SK-N-SH (cell line): ENCODE measurements around the gene B3GNT4. TPM values are rescaled to one million over a fixed set of nuclear protein-coding genes. Genes with fewer than 3 reads are reported as not detected.
A peak's percentile ranks its signal among the peaks of the same experiment; 100 is the strongest.

ENCODE experiments used
- CTCF ChIA-PET: fragments of 300-600, 350-600 bp; formaldehyde crosslinking; extraction: SDS; loops from one replicate; lab custom pipeline; 2021; lab: Yijun Ruan, JAX
- POLR2A ChIA-PET: fragments of 350-600 bp; sonication (Branson Sonifier 250); formaldehyde crosslinking; extraction: SDS; loops from one replicate; lab custom pipeline; 2020; ENCODE audit warnings: antibody characterized with exemption, inconsistent platforms; lab: Yijun Ruan, JAX
- DNase-seq: peaks from one replicate; pipeline ENCODE4 v3.0.0; 2012
- H2AFZ ChIP-seq: fragments of 200-600 bp; sonication (generic); 2 replicates; pipeline ENCODE4 v1.8.1; 2016; ENCODE audit warnings: antibody characterized with exemption, mild to moderate bottlenecking, low read depth
- H3F3A ChIP-seq: fragments of 200-600 bp; sonication (generic); replicated peaks from 2 replicates; pipeline ENCODE3; 2016; ENCODE audit warnings: antibody characterized with exemption, mild to moderate bottlenecking; ENCODE audit not compliant: insufficient read depth
- H3K27ac ChIP-seq, 2 experiments: fragments of 200-500 bp in 1 of 2; fragments of 200-600 bp in 1 of 2; sonication (Bioruptor generic) in 1 of 2; sonication (generic), shearing (Covaris generic) in 1 of 2; 2 replicates each; pipeline versions ENCODE4 v1.5.1 to v1.6.1; 2014 to 2016; ENCODE audit warnings: low read depth in 2 of 2, inconsistent platforms in 1 of 2, low read length in 1 of 2, mild to moderate bottlenecking in 1 of 2, mixed read lengths in 1 of 2
- H3K27me3 ChIP-seq: fragments of 200-600 bp; sonication (generic), shearing (Covaris generic); 2 replicates; pipeline ENCODE4 v1.6.1; 2016; ENCODE audit warnings: mixed run types; ENCODE audit not compliant: insufficient read depth
- H3K36me3 ChIP-seq, 2 experiments: fragments of 200-500 bp in 1 of 2; fragments of 200-600 bp in 1 of 2; sonication (Bioruptor generic) in 1 of 2; sonication (generic) in 1 of 2; replicated peaks in 1 of 2; 2 replicates each; pipeline versions ENCODE3 to v1.5.1; 2014 to 2016; ENCODE audit warnings: low read length in 1 of 2, mild to moderate bottlenecking in 1 of 2; ENCODE audit not compliant: insufficient read depth in 2 of 2, control insufficient read depth in 1 of 2
- H3K4me1 ChIP-seq, 2 experiments: fragments of 200-500 bp in 1 of 2; fragments of 200-600 bp in 1 of 2; sonication (Bioruptor generic) in 1 of 2; sonication (generic), shearing (Covaris generic) in 1 of 2; 2 replicates each; pipeline versions ENCODE4 v1.5.1 to v1.6.1; 2014 to 2016; ENCODE audit warnings: low read depth in 1 of 2, low read length in 1 of 2, mixed run types in 1 of 2; ENCODE audit not compliant: insufficient read depth in 2 of 2, control insufficient read depth in 1 of 2
- H3K4me2 ChIP-seq: fragments of 200-600 bp; sonication (generic), shearing (Covaris generic); 2 replicates; pipeline ENCODE4 v1.6.1; 2017; ENCODE audit warnings: mixed run types
- H3K4me3 ChIP-seq, 2 experiments: fragments of 200-500 bp in 1 of 2; fragments of 200-600 bp in 1 of 2; sonication (Bioruptor generic) in 1 of 2; sonication (generic), shearing (Covaris generic) in 1 of 2; 2 replicates each; pipeline versions ENCODE4 v1.5.1 to v1.8.1; 2014 to 2016; ENCODE audit warnings: low read depth in 2 of 2, inconsistent platforms in 1 of 2, low read length in 1 of 2, mild to moderate bottlenecking in 1 of 2, mixed read lengths in 1 of 2, moderate library complexity in 1 of 2
- H3K79me2 ChIP-seq: fragments of 200-600 bp; sonication (generic); 2 replicates; pipeline ENCODE4 v1.8.1; 2017; ENCODE audit warnings: mild to moderate bottlenecking; ENCODE audit not compliant: insufficient read depth
- H3K9ac ChIP-seq: fragments of 200-600 bp; sonication (generic); 2 replicates; pipeline ENCODE4 v1.6.1; 2017; ENCODE audit warnings: mixed run types
- H3K9me2 ChIP-seq: fragments of 200-600 bp; sonication (generic); 2 replicates; pipeline ENCODE4 v1.6.1; 2017; ENCODE audit warnings: mixed run types
- H3K9me3 ChIP-seq: fragments of 200-600 bp; sonication (generic); 2 replicates; pipeline ENCODE4 v1.6.1; 2017; ENCODE audit warnings: mixed run types, mild to moderate bottlenecking, moderate library complexity
- H4K20me1 ChIP-seq: fragments of 200-600 bp; sonication (generic); 2 replicates; pipeline ENCODE4 v1.6.1; 2017; ENCODE audit warnings: mild to moderate bottlenecking, mixed run types; ENCODE audit not compliant: insufficient read depth
- ELF1 ChIP-seq: IDR thresholded peaks from 2 replicates; pipeline ENCODE4 v1.4.0; 2012
- EP300 ChIP-seq, 2 experiments: IDR thresholded peaks; 2 replicates each; pipeline versions ENCODE4 v1.4.0 to v1.6.1; 2012; ENCODE audit warnings: borderline replicate concordance in 1 of 2, low read depth in 1 of 2, low read length in 1 of 2
- EZH2phosphoT487 ChIP-seq: fragments of 200-600 bp; sonication (generic); IDR thresholded peaks from 2 replicates; pipeline ENCODE4 v1.6.1; 2017; ENCODE audit warnings: low read depth, mixed run types, mild to moderate bottlenecking, antibody characterized with exemption, moderate library complexity, borderline replicate concordance
- FOSL2 ChIP-seq: IDR thresholded peaks from 2 replicates; pipeline ENCODE4 v1.4.0; 2012; ENCODE audit warnings: low read depth, mild to moderate bottlenecking, moderate library complexity, borderline replicate concordance
- FOXJ3 ChIP-seq: sonication (generic); formaldehyde crosslinking; IDR thresholded peaks from 2 replicates; pipeline ENCODE4 v1.5.1; 2020; ENCODE audit warnings: mild to moderate bottlenecking, missing genetic modification reagents
- GABPA ChIP-seq: IDR thresholded peaks from 2 replicates; pipeline ENCODE4 v1.4.0; 2012; ENCODE audit warnings: low read depth, mild to moderate bottlenecking
- GATA2 ChIP-seq: sonication (generic); formaldehyde crosslinking; IDR thresholded peaks from 2 replicates; pipeline ENCODE4 v1.5.0; 2020; ENCODE audit warnings: mild to moderate bottlenecking, missing genetic modification reagents
- MXI1 ChIP-seq: IDR thresholded peaks from 2 replicates; pipeline ENCODE4 v1.6.1; 2012; ENCODE audit warnings: mild to moderate bottlenecking, low read depth, low read length, improper control_type of control experiment
- PBX3 ChIP-seq: IDR thresholded peaks from 2 replicates; pipeline ENCODE4; 2012
- RAD21 ChIP-seq: IDR thresholded peaks from 2 replicates; pipeline ENCODE4 v1.6.1; 2012; ENCODE audit warnings: mild to moderate bottlenecking, low read length
- RCOR1 ChIP-seq: fragments of 150-350 bp; IDR thresholded peaks from 2 replicates; pipeline ENCODE4 v1.6.1; 2017; ENCODE audit warnings: antibody characterized with exemption, low read length
- SIN3A ChIP-seq: IDR thresholded peaks from 2 replicates; pipeline ENCODE4 v1.6.1; 2012; ENCODE audit warnings: low read depth, mild to moderate bottlenecking, low read length, moderate library complexity, borderline replicate concordance
- TAF1 ChIP-seq: IDR thresholded peaks from 2 replicates; pipeline ENCODE4 v1.6.1; 2012; ENCODE audit warnings: low read depth, mild to moderate bottlenecking, low read length, moderate library complexity, borderline replicate concordance
- TEAD4 ChIP-seq: IDR thresholded peaks from 2 replicates; pipeline ENCODE4 v1.4.0; 2012; ENCODE audit warnings: mild to moderate bottlenecking, borderline replicate concordance; ENCODE audit not compliant: insufficient read depth
- YY1 ChIP-seq: IDR thresholded peaks from 2 replicates; pipeline ENCODE4 v1.4.0; 2012; ENCODE audit warnings: low read depth, mild to moderate bottlenecking
- WGBS: methylation state at CpG from one replicate; pipeline ENCODE4 v1.1.6; 2017; ENCODE audit warnings: low lambda C conversion rate; 5-methylcytosine and 5-hydroxymethylcytosine counted together
- polyA plus RNA-seq, 3 experiments: library from polyadenylated mRNA; depleted of rRNA; stranded (reverse); fragments of >200 nt; gene quantifications; 2 replicates each; pipeline ENCODE4 v1.2.3, GENCODE V29; 2012
- TF ChIP-seq, protein P1 (sequence below): fragments of 150-350 bp; IDR thresholded peaks from 2 replicates; pipeline ENCODE4 v1.6.1; 2017; ENCODE audit warnings: antibody characterized with exemption, low read length, low read depth, borderline replicate concordance
- TF ChIP-seq, protein P2 (sequence below): IDR thresholded peaks from 2 replicates; pipeline ENCODE4 v1.4.0; 2012; ENCODE audit warnings: low read depth, borderline replicate concordance
- TF ChIP-seq, protein P3 (sequence below): IDR thresholded peaks from 2 replicates; pipeline ENCODE4 v1.4.0; 2012; ENCODE audit warnings: low read depth, borderline replicate concordance
- TF ChIP-seq, protein P4 (sequence below): fragments of 200-600 bp; sonication (generic); IDR thresholded peaks from 2 replicates; pipeline ENCODE4 v1.6.1; 2017; ENCODE audit warnings: antibody characterized with exemption, mild to moderate bottlenecking, moderate library complexity
- TF ChIP-seq, protein P5 (sequence below): IDR thresholded peaks from 2 replicates; pipeline ENCODE4 v1.4.0; 2012; ENCODE audit warnings: low read depth

B3GNT4 gene
- polyA plus RNA-seq, 1 of the 3 experiments (the other 2 are of a cell fraction): 0.81 TPM

DNA sequence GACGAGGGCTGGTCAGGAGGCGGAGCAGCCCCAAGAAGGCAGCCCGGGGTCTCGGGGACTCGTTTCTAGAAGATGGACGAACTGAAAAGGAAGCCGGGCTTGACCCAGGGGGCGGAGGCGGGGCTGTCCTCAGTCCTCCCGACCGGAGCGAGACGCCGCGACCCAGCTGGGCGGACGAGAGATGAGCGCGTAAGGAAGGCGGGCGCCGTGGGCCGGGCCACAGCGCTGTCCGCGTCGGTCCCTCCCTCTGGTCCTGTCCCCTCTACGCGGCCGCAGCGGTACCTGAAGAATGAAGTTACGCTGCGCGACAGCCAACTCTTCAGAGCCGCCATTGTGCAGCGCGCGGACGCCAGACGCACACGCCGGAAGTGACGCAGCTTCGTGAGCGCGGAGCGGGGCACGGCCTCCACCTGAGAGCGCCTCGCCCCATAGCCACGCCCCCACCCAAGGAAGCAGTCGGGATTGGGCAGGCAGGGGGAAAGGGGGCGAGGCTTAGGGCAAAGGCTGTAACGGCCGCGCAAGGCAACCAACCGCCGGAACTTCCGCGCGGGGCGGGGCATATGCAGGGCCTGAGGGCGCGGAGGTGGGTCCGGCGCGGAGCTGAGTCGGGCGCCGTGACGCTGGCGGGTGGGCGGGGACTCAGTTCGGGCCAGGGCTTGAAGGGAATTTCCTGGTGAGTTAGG, 22.3 kb downstream of the B3GNT4 start, which contains the start of gene DIABLO (continued):
- TF ChIP-seq PBX3 (peak; percentile 52; the same call in 1 of the 2 replicates), FOXJ3 (no peak), EZH2phosphoT487 (no peak), RCOR1 (no peak), TAF1 (peak; percentile 96), RAD21 (0 out of 2 replicates have a peak, but pooled peaks have one; percentile 10), YY1 (peak; percentile 97), MXI1 (0 out of 2 replicates have a peak, but pooled peaks have one; percentile 23), FOSL2 (no peak), TEAD4 (no peak)
- TF ChIP-seq, protein P1, sequence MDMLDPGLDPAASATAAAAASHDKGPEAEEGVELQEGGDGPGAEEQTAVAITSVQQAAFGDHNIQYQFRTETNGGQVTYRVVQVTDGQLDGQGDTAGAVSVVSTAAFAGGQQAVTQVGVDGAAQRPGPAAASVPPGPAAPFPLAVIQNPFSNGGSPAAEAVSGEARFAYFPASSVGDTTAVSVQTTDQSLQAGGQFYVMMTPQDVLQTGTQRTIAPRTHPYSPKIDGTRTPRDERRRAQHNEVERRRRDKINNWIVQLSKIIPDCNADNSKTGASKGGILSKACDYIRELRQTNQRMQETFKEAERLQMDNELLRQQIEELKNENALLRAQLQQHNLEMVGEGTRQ: no peak

- CTCF ChIA-PET: interaction anchor here (1.1 to 4.1 kb wide), 7 partner anchors 10 to 129 kb away, joined by 3 to 22 read pairs (median 7); no protein-coding TSS in a partner anchor
- Histone ChIP-seq H3F3A (peaks cover 18% of the 10 kb centered on the region), H3K9me3 (no peaks in the 10 kb centered on the region), H3K79me2 (peaks cover 40% of the 10 kb centered on the region), H3K36me3 (peaks cover 20 to 28% of the 10 kb centered on the region in 2 experiments), H3K9me2 (no peaks in the 10 kb centered on the region), H3K4me3 (peak overlapping the region in 1 of 2 experiments; percentile 56; a peak in 2 of 4 replicates), H3K4me1 (peaks cover 17 to 39% of the 10 kb centered on the region in 2 experiments), H2AFZ (no peak overlapping the region), H4K20me1 (peaks cover 29% of the 10 kb centered on the region), H3K27ac (peak overlapping the region in 1 of 2 experiments; percentile 100; a peak in 3 of 4 replicates), H3K9ac (no peak overlapping the region), H3K27me3 (no peaks in the 10 kb centered on the region), H3K4me2 (peak overlapping the region; percentile 75)
- POLR2A ChIA-PET: interaction anchor here (0.6 to 2.0 kb wide), 15 partner anchors 11 to 540 kb away, joined by 3 to 12 read pairs (median 4); partner anchors contain the start of genes B3GNT4 and MLXIP
- 31% methylated on average over 20 of the region's 55 CpGs for WGBS
- no peak for DNase-seq
- TF ChIP-seq RCOR1 (no peak), ELF1 (peak; percentile 82), PBX3 (no peak), MXI1 (peak; percentile 96), GATA2 (no peak), EP300 (IDR thresholded peaks at IDR 0.05; ENCODE audit: borderline replicate concordance in 1 of 2, low read depth in 1 of 2, low read length in 1 of 2) (no peak), GABPA (no peak), SIN3A (peak; percentile 94; the same call in 1 of the 2 replicates)
- TF ChIP-seq, protein P2, sequence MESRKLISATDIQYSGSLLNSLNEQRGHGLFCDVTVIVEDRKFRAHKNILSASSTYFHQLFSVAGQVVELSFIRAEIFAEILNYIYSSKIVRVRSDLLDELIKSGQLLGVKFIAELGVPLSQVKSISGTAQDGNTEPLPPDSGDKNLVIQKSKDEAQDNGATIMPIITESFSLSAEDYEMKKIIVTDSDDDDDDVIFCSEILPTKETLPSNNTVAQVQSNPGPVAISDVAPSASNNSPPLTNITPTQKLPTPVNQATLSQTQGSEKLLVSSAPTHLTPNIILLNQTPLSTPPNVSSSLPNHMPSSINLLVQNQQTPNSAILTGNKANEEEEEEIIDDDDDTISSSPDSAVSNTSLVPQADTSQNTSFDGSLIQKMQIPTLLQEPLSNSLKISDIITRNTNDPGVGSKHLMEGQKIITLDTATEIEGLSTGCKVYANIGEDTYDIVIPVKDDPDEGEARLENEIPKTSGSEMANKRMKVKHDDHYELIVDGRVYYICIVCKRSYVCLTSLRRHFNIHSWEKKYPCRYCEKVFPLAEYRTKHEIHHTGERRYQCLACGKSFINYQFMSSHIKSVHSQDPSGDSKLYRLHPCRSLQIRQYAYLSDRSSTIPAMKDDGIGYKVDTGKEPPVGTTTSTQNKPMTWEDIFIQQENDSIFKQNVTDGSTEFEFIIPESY: no peak
- TF ChIP-seq, protein P3, sequence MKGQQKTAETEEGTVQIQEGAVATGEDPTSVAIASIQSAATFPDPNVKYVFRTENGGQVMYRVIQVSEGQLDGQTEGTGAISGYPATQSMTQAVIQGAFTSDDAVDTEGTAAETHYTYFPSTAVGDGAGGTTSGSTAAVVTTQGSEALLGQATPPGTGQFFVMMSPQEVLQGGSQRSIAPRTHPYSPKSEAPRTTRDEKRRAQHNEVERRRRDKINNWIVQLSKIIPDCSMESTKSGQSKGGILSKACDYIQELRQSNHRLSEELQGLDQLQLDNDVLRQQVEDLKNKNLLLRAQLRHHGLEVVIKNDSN: peak; percentile 44
- TF ChIP-seq, protein P4, sequence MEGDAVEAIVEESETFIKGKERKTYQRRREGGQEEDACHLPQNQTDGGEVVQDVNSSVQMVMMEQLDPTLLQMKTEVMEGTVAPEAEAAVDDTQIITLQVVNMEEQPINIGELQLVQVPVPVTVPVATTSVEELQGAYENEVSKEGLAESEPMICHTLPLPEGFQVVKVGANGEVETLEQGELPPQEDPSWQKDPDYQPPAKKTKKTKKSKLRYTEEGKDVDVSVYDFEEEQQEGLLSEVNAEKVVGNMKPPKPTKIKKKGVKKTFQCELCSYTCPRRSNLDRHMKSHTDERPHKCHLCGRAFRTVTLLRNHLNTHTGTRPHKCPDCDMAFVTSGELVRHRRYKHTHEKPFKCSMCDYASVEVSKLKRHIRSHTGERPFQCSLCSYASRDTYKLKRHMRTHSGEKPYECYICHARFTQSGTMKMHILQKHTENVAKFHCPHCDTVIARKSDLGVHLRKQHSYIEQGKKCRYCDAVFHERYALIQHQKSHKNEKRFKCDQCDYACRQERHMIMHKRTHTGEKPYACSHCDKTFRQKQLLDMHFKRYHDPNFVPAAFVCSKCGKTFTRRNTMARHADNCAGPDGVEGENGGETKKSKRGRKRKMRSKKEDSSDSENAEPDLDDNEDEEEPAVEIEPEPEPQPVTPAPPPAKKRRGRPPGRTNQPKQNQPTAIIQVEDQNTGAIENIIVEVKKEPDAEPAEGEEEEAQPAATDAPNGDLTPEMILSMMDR: no peak
- TF ChIP-seq, protein P5, sequence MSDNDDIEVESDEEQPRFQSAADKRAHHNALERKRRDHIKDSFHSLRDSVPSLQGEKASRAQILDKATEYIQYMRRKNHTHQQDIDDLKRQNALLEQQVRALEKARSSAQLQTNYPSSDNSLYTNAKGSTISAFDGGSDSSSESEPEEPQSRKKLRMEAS: peak; percentile 100
These were observed 23.0 kb downstream of the B3GNT4 start for GRCh38 chr12:122226366-122227125.
